Aorta (tissue), 5 donors: ENCODE measurements around the gene HCN1. TPM values are rescaled to one million over a fixed set of nuclear protein-coding genes. Genes with fewer than 3 reads are reported as not detected.

ENCODE experiments used
- ATAC-seq: fragments of 200-7000 bp; cut with Tn5 transposase; one replicate; pipeline ENCODE4 v1.9.1; 2022; ENCODE audit warnings: moderate library complexity; ENCODE audit not compliant: low FRiP score
- DNase-seq, 2 donors: peaks; one replicate each; pipeline ENCODE4 v3.0.0-alpha.2; 2020
- H3K27ac ChIP-seq, 2 donors: one replicate each; pipeline ENCODE4 v1.5.1; 2013; ENCODE audit warnings: low read length in 2 of 2, mild to moderate bottlenecking in 2 of 2, moderate library complexity in 2 of 2, control low read depth in 1 of 2, inconsistent platforms in 1 of 2, low read depth in 1 of 2
- H3K27me3 ChIP-seq, 2 donors: one replicate each; pipeline ENCODE4 v1.6.1; 2013; ENCODE audit warnings: control low read depth in 1 of 2, low read length in 1 of 2, mild to moderate bottlenecking in 1 of 2, moderate library complexity in 1 of 2; ENCODE audit not compliant: insufficient read depth in 2 of 2, control insufficient read depth in 1 of 2
- H3K36me3 ChIP-seq, 2 donors: one replicate each; pipeline ENCODE4 v1.6.1; 2013; ENCODE audit warnings: control low read depth in 1 of 2, low read length in 1 of 2, mild to moderate bottlenecking in 1 of 2; ENCODE audit not compliant: insufficient read depth in 2 of 2, control insufficient read depth in 1 of 2
- H3K4me1 ChIP-seq, 2 donors: one replicate each; pipeline ENCODE4 v1.6.1; 2013; ENCODE audit warnings: low read length in 2 of 2, control low read depth in 1 of 2, mild to moderate bottlenecking in 1 of 2, moderate library complexity in 1 of 2; ENCODE audit not compliant: insufficient read depth in 2 of 2, control insufficient read depth in 1 of 2
- H3K4me3 ChIP-seq, 2 donors: one replicate each; pipeline ENCODE4 v1.5.1; 2013; ENCODE audit warnings: low read length in 2 of 2, control low read depth in 1 of 2, mild to moderate bottlenecking in 1 of 2
- H3K9me3 ChIP-seq: one replicate; pipeline ENCODE4 v1.6.1; 2013; ENCODE audit warnings: mild to moderate bottlenecking, low read length; ENCODE audit not compliant: control insufficient read depth
- WGBS, 2 donors: extraction: QIAGEN DNeasy Blood & Tissue Kit; methylation state at CpG; one replicate each; pipeline ENCODE4 v1.1.7; 2013; 5-methylcytosine and 5-hydroxymethylcytosine counted together
- intact Hi-C, 2 donors: fragments of 100-400 bp; cut with DNase I; formaldehyde crosslinking; loops; one replicate each; pipeline versions ENCODE4 v1.14.2 to v1.15.0; 2022
- long read RNA-seq, 2 donors: library from polyadenylated mRNA; unstranded; transcript quantifications; one replicate each; pipeline ENCODE4 v2.0.0, GENCODE V29; 2020 to 2021
- polyA plus RNA-seq, 2 donors: library from polyadenylated mRNA; stranded (reverse); fragments of 200-250 nt; gene quantifications; one replicate each; pipeline ENCODE4 v1.2.3, GENCODE V29; 2013
- total RNA-seq, 2 donors: library from RNA; stranded (reverse); fragmentation: NEBNext Ultra II Directional; extraction: Animal tissue kit (Norgen Biotek cat#: 25700); gene quantifications; one replicate each; pipeline ENCODE4 v1.2.1, GENCODE V29; 2021
- donor health status: healthy with polysubstance abuse.
- donor health status: Bipolar disorder and iron deficiency.
- donor health status: DM: no; HTN: no; CAD: no.
- donor health status: DM: no; HTN: no; CAD: no.
- donor health status: DM: yes; HTN: yes; CAD: no.

Gene HCN1
- total RNA-seq (under 1 TPM in 1 of 2 donors, not detected in 1; 0.18 TPM), polyA plus RNA-seq (not detected)
- long read RNA-seq, donor 1 = 0 reads
- long read RNA-seq, donor 2, partial matches to known transcripts = 0 of 1 reads
- long read RNA-seq, donor 2, other reads (novel, unspliced or antisense) = 1 of 1 reads

- ATAC-seq (peak; percentile 91), DNase-seq (peak; percentile 65 to 90)
- Histone ChIP-seq H3K27me3 (no peaks in the 10 kb centered on the region), H3K9me3 (peaks cover 2% of the 10 kb centered on the region), H3K27ac (no peak within 1 kb of the TSS), H3K36me3 (no peaks in the 10 kb centered on the region), H3K4me3 (peak within 1 kb of the TSS in 1 of 2 donors; percentile 14), H3K4me1 (no peaks in the 10 kb centered on the region)
- intact Hi-C loops = no loop called here
- WGBS, 2 donors = 13 to 25% methylated on average over 22 to 46 of the region's 46 CpGs
These were observed at the start of gene HCN1 for GRCh38 chr5:45696206-45696836. Gene HCN1 (minus strand): TSS chr5:45696380.

GRCh38 chr5:45741110-45741509 is 44.9 kb upstream of the HCN1 start:
- intact Hi-C loops = no loop called here
- WGBS, 2 donors = 45 to 49% methylated on average over 5 of the region's 5 CpGs
- no peaks in the 10 kb centered on the region for H3K27me3 ChIP-seq
- no peaks in the 10 kb centered on the region for H3K36me3 ChIP-seq
- H3K27ac ChIP-seq = no peak overlapping the region
- no peak for DNase-seq
- ATAC-seq = no peak
- H3K9me3 ChIP-seq = peaks cover 4% of the 10 kb centered on the region
- no peaks in the 10 kb centered on the region for H3K4me1 ChIP-seq
- no peak overlapping the region for H3K4me3 ChIP-seq

- WGBS, 2 donors = 48 to 56% methylated on average over 5 of the region's 5 CpGs
These were observed 41.0 kb upstream of the HCN1 start for GRCh38 chr5:45737153-45737552.

GRCh38 chr5:45725537-45725936 is 29.4 kb upstream of the HCN1 start:
- peaks cover 1% of the 10 kb centered on the region for H3K9me3 ChIP-seq
- 60 to 67% methylated on average over 3 of the region's 3 CpGs for WGBS, 2 donors
- H3K4me3 ChIP-seq = no peak overlapping the region
- H3K27me3 ChIP-seq = no peaks in the 10 kb centered on the region
- no peaks in the 10 kb centered on the region for H3K4me1 ChIP-seq
- DNase-seq (no peak), ATAC-seq (no peak)
- no peaks in the 10 kb centered on the region for H3K36me3 ChIP-seq
- intact Hi-C loops = no loop called here
- no peak overlapping the region for H3K27ac ChIP-seq

More at GRCh38 chr5:45737153-45737552, 41.0 kb upstream of the HCN1 start:
- Histone ChIP-seq H3K4me1 (no peaks in the 10 kb centered on the region), H3K4me3 (no peak overlapping the region), H3K27ac (no peak overlapping the region), H3K36me3 (no peaks in the 10 kb centered on the region), H3K27me3 (no peaks in the 10 kb centered on the region), H3K9me3 (peaks cover 4% of the 10 kb centered on the region)
- intact Hi-C loops = no loop called here
- DNase-seq = no peak
- no peak for ATAC-seq

- WGBS, 2 donors = 54 to 63% methylated on average over 6 of the region's 6 CpGs
- ATAC-seq = no peak
- peaks cover 2% of the 10 kb centered on the region for H3K9me3 ChIP-seq
- no peaks in the 10 kb centered on the region for H3K36me3 ChIP-seq
- intact Hi-C loops = no loop called here
- no peak for DNase-seq
- no peaks in the 10 kb centered on the region for H3K27me3 ChIP-seq
- H3K4me3 ChIP-seq = no peak overlapping the region
- no peaks in the 10 kb centered on the region for H3K4me1 ChIP-seq
- H3K27ac ChIP-seq = no peak overlapping the region
These were observed 1.0 kb upstream of the HCN1 start for GRCh38 chr5:45697201-45697600.

- 2% methylated on average over 30 to 59 of the region's 59 CpGs for WGBS, 2 donors
- Histone ChIP-seq H3K4me3 (peak overlapping the region in 1 of 2 donors; percentile 14), H3K27ac (no peak overlapping the region), H3K36me3 (no peaks in the 10 kb centered on the region), H3K27me3 (no peaks in the 10 kb centered on the region), H3K9me3 (peaks cover 2% of the 10 kb centered on the region), H3K4me1 (no peaks in the 10 kb centered on the region)
- ATAC-seq (no peak), DNase-seq (peak; percentile 26 to 62)
- intact Hi-C loops = no loop called here
These were observed 400 bp downstream of the HCN1 start for GRCh38 chr5:45695804-45696156.

- H3K36me3 ChIP-seq = no peaks in the 10 kb centered on the region
- no peak overlapping the region for H3K27ac ChIP-seq
- ATAC-seq (no peak), DNase-seq (no peak)
- 0 to 1% methylated on average over 51 of the region's 51 CpGs for WGBS, 2 donors
- no peaks in the 10 kb centered on the region for H3K27me3 ChIP-seq
- intact Hi-C loops = no loop called here
- H3K9me3 ChIP-seq = peaks cover 2% of the 10 kb centered on the region
- no peaks in the 10 kb centered on the region for H3K4me1 ChIP-seq
- peak overlapping the region in 1 of 2 donors; percentile 14 for H3K4me3 ChIP-seq
These were observed 993 bp downstream of the HCN1 start for GRCh38 chr5:45694971-45695803.

GRCh38 chr5:45694255-45694814 is 1.8 kb downstream of the HCN1 start:
- intact Hi-C loops = no loop called here
- H3K4me3 ChIP-seq = no peak overlapping the region
- WGBS, 2 donors = 9% methylated on average over 14 of the region's 14 CpGs

More at GRCh38 chr5:45694255-45694814, 1.8 kb downstream of the HCN1 start:
- no peaks in the 10 kb centered on the region for H3K36me3 ChIP-seq
- H3K27ac ChIP-seq = no peak overlapping the region
- H3K27me3 ChIP-seq = no peaks in the 10 kb centered on the region
- ATAC-seq (no peak), DNase-seq (no peak)
- peaks cover 2% of the 10 kb centered on the region for H3K9me3 ChIP-seq
- H3K4me1 ChIP-seq = no peaks in the 10 kb centered on the region
